Pons (tissue), 1 donor: ENCODE measurements around the gene ZSCAN5A.
"Not testable (repeated sequence)": the region's sequence is repeated elsewhere in the genome, so short reads cannot be mapped to it uniquely, and the experiment has no call there.

Experiments
- DNase-seq: peaks from one replicate; pipeline ENCODE4 v3.0.0-alpha.2; 2016; ENCODE audit warnings: low spot score

The ZSCAN5A gene

DNA sequence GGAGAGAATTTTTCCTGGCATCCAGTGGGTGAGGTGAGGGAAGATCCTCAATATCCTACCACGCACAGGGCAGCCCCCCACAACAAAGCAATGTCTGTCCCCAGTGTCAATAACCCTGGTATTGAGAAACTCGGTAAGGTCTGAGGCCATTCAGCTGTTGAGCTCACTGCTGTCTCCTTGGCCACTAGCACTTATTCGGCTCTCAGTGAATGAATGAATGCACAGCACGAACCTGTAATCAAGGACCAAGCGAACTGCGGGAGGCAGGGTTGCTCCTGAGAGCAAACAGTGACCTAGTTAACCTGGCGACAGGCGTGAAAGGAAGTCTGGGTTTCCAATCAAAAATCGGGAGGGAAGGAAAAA is 640 bp downstream of the ZSCAN5A start:
- no peak for DNase-seq

DNA sequence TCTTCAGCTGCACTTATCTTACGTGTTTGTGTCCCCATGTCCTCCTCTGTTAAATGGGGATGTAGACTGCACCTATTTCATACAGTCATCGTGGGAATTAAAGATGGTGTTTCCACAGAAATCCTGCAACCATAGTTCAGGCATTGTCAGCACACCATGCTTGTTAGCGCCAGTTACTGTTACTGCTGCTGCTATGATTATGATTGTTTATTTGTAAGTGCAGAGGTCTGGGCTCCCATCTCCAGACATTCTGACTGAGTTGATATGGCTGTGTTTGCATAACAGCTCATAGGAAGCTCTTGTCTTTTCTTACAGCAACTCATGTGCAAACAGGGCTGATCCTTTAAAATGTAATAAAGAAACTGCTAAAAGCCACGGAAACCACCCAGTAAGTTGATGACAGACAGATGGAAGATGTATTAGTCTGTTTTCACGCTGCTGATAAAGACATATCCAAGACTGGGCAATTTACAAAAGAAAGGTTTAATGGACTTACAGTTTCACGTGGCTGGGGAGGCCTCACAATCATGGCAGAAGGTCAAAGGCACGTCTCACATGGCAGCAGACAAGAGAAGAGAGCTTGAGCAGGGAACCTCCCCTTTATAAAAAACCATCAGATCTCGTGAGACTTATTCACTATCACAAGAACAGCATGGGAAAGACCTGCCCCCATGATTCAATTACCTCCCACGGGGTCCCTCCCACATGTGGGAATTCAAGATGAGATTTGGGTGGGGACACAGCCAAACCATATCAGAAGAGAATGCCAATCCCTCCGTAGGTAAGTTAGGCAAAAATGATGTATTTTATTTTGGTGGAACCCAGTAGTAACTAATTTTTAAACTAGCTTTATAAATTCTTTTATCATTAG is 1.6 kb downstream of the ZSCAN5A start:
- no peak for DNase-seq

DNA sequence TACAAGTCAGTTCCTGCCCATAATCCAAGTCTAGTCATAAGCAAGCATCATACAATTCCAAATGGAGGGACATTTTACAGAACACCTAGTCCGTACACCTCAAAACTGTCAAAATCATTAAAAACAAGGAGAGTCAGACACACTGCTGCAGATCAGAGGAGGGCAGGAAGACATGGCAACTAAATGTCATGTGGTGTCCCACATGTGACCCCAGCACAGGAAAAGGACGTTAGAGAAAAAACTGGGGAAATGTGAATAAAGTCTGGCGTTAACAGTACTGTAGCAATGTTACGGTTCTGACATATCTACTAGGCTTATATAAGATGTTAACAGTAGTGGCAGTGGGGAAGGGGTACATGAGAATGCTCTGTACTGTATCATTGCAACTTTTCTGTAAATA is 2.3 kb downstream of the ZSCAN5A start:
- no peak for DNase-seq

DNA sequence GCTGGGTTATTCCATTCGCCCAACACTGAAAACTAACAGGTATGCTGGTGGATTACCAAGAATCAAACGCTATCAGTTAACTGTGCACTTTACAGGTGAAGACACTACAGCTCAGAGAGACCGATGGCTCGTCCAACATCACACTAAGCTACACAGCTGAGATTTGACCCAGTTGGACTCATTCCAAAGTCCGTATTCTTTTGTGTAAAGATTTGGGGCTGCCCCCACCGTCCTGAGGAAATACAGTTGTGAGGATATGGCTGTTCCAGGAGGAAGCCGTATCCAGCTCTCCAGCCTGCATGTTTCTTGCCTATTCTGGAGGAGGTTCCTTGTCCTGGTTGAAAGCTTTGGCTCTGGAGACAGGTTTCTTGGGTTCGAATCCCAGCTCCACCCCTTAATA is 4.2 kb downstream of the ZSCAN5A start:
- DNase-seq = no peak

DNA sequence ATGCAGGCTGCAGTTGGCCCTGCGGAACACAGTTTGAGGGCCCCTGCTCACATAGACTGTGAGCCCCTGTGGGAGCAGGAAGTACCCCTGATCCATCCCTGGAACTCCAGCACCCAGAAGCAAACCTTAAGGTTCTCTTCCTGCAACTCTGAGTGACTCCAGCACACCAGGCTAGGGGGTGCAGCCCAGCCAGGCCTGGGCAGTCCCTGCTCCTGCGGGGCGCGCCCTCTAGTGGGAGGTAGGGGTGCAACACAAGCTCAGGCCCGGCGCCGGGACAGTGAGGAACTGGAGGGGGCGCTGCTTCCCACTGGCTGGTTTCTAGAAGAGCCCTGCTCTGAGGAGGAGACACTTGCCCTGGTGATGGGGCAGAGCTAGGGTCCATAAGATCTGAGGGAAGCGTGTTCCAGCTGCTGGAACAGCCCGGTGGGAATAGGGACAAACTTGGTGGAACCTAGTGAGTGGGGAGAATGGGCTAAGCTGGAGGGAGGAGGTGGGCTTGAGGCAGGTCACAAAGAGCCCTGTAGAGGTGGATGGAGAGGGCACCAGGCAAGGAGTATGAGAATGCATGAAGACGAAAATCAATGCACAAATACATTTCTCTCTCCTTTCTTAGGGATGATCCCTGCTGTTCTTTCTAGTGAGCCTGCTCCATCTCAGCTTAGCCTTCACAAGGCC is 5.0 kb downstream of the ZSCAN5A start:
- no peak for DNase-seq

DNA sequence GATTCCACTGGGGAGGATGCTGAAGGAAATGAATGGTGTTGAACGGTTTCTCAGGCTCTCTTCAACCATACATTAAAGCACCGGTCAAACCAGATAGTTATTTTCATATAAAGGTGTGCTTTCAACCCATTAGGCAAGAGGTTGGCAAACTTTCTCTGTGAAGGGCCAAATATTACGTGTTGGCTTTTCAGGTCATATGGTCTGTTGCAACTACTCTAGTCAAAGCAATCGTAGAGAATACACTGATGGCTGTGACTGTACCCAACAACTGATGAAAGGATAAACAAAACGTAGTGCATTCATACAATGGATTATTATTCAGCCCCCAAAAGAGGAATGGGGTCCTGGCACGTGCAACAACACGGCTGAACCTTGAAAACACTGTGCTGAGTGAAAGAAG is 5.8 kb downstream of the ZSCAN5A start:
- DNase-seq = no peak

DNA sequence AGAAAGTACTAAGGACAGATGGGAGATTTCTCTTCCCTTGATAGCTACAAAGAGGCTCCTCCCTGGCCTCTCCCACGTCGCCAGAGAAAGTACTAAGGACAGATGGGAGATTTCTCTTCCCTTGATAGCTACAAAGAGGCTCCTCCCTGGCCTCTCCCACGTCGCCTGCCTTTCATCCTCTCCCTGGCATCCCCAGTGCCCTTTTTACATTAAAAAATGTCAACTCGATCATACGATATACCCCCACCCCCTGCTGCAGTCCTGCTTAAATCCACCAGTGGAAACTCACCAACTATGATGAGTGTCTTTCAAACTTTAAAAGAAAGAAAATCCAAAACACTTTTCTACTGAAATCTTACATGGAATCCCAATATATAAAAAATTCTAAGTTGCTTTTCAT is 7.6 kb downstream of the ZSCAN5A start:
- DNase-seq = not testable (repeated sequence)

DNA sequence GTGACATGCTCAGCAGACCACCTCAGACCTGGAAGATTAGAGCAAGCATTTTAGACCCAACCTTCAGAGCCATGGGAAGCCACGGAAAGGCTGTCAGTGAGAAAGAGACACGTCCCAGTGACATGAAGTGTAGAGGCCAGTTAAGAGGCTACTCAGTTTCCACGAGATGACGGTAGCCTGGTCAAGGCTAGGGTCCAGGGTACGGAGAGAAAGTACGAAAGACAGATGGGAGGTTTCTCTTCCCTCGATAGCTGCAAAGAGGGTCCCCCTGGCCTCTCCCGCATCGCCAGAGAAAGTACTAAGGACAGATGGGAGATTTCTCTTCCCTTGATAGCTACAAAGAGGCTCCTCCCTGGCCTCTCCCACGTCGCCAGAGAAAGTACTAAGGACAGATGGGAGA is 8.6 kb downstream of the ZSCAN5A start:
- no peak for DNase-seq

DNA sequence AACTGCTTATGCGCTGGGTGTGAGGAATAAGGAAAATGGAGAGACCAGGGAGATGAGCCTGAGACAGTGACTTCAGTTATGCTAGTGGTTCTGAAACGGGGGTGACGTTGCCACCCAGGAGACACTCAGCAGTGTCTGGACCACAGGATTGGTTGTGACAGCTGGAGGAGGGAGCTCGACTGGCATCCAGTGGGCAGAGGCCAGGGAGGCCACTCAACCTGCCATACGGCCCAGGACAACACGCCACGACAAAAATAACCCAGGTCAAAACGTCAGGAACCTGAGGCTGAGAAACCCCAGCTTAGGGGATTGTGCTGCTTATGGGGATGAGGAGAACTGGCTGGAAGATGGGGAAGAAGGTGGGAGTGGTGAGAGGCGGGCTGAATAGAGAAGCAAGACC is 10.4 kb downstream of the ZSCAN5A start:
- DNase-seq = no peak

DNA sequence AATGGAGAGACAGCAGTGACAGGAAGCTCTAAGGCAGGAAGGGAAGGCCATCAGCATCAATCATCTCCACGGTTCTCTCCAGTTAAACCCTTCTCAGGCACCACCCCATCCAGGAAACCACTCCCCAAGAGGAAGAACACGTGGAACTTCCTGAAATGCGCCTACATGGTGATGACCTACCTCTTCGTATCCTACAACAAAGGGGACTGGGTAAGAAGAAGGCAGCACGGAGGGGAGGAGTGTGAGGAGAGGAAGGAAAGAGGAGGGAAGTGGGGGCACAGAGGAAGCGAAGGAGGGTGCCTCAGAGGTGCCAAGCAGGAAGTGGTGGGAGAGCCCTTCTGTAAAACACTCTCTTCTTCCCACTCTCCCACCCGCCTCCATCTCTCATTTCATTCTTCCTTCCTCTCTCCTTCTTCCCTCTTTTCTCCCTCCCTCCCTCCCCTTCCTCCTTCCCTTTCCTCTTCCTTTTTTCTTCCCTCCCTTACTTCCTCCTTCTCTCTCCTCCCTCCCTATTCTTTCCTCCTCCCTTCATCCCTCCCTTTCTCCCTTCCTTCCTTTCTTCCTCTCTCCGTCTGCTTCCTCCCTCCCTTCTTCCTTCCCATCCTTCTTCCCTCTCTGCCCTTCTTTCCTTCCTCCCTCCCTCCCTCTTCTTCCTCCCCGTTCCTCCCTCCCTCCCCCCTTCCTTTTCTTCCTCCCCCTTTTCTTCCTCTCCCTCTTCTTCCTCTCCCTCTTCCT is 12.6 kb downstream of the ZSCAN5A start:
- DNase-seq = no peak

DNA sequence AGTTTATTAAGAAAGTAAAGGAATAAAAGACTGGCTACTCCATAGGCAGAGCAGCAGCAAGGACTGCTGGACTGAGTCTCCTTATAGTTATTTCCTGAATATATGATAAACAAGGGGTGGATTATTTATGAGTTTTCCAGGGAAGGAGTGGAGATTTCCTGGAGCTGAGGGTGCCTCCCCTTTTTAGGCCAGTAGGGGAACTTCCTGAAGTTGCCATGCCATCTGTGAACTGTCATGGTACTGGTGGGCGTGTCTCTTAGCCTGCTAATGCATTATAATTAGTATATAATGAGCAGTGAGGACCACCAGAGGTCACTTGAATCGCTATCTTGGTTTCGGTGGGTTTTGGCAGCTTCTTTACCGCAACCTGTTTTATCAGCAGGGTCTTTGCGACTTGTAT is 13.5 kb downstream of the ZSCAN5A start:
- no peak for DNase-seq

DNA sequence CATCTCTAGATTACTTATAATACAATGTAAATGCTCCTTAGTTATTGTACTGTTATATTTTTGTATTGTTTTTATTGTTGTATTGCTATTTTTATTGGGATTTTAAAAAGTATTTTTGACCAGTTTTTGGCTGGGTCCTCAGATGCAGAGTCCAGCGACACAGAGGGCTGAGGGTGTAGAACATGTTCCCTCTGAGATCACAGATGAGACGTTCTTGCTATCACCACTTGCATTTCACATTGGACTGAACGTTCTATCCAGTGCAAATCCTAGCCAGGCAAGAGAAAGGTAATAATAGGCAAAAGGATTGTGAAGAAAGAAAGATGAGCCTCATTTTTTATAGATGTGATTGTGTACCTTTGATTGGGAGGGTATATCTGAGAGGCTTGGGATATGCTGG is 15.0 kb downstream of the ZSCAN5A start:
- no peak for DNase-seq

DNA sequence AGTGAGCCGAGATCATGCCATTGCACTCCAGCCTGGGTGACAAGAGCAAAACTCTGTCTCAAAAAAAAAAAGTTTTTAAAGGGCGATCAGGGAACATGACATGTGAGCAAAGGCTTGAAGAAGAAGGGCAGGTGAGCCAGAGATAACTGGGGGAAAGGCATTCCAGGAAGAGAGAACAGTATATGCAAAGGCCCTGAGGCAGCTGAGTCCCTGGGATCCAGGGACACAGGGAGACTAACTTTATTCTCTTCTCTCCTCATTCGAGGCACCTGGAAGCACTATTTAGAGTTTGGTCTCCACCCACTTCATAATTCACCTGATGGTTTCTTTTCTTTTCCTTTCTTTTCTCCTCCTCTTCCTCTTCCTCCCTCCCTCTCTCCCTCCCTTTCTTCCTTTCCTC is 17.6 kb downstream of the ZSCAN5A start:
- no peak for DNase-seq

DNA sequence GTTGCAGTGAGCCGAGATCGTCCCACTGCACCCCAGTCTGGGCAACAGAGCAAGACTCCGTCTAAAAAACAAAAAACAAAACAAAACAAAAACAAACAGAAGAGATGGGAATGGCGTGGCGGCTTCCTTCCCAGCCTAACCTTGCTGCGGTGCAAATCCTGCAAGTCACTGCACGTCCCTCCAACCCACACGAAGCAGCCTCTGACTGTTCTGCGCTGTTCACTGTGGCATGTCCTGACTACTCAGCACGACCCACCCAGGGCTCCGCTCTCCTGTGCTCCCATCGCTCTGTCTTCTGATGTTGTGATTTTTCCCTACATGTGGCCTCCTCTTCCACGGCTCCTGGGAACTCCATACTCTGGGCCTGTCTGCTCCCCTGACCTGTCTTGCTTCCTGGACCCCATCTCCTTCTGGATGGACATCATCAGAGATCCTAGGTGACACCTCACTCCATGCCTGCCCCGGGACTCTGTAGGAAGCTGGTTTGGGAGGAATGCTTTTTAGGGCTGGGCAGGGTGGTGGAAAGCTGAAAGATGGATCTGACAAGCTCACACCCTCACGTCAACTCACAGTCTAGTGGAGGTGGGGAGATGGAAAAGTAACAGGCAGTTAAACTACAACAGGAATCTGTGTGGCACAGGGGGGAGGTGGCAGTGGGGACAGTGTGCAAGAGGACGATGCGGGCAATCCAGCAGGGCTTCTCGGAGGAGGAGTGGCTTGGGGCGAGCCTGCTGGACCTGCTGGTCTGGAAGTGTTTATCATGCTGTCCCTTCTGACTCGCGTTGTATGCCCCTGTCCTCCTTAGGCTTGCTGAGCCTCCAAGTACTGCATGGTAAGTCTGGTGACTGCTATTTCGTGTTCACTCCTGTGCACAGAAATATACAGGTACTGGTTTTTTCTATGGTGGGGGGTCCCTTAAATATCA is 18.8 kb downstream of the ZSCAN5A start:
- DNase-seq = no peak

DNA sequence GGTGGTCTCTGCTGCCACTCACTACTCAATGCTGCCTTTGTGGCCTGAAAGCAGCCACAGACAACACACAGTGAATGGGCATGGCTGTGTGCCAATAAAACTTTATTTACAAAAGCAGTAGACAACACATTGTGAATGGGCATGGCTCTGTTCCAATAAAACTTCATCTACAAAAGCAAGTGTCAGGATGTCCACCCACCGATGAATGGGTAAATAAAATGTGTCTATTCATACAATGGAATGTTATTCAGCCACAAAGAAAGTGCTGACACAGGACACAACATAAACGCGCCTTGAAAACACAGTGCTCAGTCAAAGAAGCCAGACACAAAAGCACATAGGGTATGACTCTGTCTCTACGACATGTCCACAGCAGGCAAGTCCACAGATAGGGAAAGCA is 20.1 kb downstream of the ZSCAN5A start:
- peak; percentile 80 for DNase-seq

DNA sequence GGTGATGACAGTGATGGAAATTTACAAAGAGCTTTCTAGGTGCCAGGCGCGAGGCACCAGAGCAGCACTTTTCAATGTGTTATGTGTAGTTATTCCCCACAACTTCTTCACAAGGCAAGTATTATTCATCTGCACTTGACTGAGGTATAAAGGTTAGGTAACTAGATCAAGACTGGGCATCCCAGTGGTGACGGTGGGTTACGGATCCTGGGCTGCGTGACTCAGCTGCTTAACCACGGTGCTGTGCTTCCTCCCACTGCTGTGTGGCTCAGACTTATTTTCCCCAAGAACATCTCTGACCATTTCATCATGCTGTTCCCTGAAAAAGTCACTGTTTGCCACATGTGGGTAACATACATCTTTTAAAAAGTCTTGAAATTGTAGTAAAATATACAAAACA is 22.8 kb downstream of the ZSCAN5A start:
- no peak for DNase-seq

DNA sequence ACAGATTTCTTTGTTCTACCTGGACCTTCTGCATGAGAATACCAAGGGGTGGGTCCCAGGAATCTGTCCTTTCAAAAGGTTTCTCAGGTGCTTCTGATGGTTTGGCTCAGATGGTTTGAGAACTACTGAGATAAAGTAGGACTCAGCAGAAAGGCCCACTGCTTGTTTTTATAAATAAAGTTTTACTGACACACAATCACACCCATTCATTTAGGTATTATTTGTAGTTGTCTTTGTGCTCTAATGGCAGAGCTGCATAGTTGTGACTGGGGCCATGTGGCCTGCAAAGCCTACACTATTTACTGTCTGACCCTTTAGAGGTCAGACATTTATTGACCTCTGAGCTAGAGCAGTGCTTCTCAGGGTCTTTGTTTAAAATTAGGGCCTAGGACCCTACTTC is 24.5 kb downstream of the ZSCAN5A start:
- DNase-seq = no peak

DNA sequence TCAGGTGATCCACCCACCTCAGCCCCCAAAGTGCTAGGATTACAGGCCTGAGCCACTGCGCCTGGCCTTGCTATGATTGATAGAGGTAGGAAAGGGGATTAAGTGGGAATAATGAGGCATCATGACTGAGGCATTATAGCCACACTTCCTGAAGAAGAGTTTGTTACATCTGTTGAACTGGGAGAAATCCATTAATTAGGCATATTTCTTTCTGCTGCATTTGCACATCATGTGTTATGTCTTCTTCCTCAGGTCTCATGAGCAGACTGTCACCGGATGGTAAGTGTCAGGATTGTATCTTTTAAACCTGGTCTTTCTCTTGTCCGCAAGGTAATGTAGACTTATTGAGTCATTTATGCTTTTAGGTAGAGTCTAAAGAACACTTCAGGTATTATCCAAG is 29.9 kb downstream of the ZSCAN5A start:
- no peak for DNase-seq

DNA sequence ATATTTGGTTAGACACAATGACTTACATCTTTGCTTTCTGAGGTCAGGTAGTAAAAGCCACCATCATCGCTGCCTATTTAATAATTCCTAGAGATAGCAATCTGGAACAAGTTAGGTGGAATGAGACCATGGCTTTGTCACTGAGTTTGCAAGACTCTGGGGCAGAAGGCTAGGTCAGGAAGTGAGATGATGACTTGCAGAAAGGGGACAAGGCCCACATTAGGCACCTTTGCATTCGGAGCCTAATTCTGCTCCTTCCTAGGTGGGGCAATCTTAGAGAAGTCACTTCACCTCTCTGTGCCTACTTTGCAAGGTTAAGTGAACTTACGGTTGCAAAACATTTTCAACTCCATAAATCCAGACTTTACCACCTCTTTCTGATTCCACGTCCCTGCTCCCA is 31.8 kb downstream of the ZSCAN5A start:
- no peak for DNase-seq

DNA sequence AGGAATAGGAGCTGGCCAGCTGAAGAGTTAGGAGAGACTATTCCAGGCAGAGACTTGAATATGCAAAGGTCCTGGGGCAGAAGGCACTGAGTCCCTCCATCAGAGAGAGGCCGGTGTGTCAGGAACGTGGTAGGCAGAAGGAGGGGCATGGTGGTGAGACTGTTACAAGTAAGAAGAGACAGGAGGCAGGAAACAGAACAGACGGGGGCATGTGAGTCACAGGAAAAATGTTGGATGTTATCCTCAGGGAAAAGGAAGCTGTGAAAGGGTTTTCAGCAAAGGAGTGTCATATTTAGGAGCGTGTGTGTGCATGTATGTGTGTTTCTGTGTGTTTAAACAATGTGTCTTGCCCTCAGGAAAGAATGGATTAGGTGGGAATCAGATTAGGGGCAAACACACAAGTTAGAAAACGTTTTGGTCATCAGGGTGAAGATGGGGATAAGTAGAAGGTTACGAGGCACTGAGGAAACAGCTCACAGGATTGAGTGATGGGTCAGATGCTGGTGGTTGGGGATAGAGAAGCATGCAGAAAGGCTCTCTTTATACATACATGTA is 41.0 kb downstream of the ZSCAN5A start:
- DNase-seq = no peak

DNA sequence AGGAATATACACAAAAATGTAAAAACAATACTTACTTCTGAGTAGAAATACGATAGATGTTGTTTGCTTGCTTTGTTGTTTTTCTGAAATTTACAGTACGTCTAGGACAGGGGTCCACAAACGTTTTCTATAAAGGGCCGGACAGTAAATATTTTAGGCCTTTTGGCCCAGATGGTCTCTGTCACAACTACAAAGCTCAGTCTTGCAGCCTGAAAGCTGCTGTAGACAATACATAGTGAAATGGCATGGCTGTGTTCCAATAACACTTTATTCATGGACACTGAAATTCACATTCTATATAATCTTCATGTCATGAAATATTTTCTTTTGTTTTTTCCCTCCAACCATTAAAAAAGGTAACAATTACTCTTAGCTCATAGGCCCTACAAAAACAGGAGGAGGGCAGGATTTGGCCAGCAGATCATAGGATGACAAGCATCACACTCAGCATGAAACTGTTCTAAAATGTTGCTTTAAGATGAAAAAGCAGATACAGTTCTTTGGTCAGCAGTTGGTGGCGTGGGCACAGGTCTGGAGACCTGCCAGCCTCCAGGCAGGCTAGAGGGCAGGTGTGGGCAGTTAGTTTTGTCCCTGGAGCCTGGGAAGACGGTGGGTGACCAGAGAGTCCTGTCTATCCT is 42.4 kb downstream of the ZSCAN5A start, which contains the start of gene EDDM13:
TSS of gene EDDM13 (plus strand) at position 588 of the 638 bp plus-strand sequence. CDS start 87 bp downstream, outside the sequence.
- no peak for DNase-seq
